SKM-1 treated with dmso at 0.1 percent for 144 hours (cell line): Measurements from ENCODE around the gene COLEC12.

Experiments
- DNase-seq: peaks from one replicate; lab custom pipeline; 2025; ENCODE audit not compliant: unreplicated experiment; lab: John Stamatoyannopoulos, UW

Gene COLEC12

DNA sequence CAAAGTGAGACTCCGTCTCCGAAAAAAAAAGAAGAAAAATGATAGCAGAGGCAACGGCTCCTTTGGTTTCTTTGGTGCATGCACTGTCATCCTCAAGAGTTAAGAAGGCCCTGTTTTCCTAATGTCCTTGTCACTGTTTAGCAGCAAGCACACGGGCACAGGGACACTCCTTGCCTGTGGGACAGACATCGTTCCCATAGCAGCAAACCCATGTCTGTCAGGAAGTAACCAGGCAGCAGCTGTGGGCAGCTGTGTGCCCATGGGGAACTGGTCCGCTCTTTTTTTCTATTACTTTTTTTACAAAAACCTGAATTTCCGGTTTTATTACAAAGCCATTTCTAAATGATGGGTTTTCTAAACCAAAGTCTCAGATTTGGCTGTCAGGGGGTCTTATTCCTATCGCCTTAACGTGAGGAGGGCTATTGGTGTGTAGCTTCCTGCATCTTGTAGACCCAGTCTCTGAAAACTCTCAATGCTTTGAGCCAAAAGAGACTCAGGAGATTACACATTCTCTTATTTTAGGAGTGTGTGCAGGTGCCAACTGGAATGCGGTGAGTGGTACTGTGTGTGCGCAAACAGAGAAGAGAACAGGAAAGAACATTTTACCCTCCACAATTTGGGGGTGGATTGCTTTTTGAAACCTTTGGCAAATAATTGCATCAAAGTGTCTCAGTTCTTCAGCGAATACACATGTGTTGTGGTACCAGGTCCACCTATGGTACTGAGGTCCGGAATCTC, 109.6 kb downstream of the COLEC12 start:
- DNase-seq = no peak

DNA sequence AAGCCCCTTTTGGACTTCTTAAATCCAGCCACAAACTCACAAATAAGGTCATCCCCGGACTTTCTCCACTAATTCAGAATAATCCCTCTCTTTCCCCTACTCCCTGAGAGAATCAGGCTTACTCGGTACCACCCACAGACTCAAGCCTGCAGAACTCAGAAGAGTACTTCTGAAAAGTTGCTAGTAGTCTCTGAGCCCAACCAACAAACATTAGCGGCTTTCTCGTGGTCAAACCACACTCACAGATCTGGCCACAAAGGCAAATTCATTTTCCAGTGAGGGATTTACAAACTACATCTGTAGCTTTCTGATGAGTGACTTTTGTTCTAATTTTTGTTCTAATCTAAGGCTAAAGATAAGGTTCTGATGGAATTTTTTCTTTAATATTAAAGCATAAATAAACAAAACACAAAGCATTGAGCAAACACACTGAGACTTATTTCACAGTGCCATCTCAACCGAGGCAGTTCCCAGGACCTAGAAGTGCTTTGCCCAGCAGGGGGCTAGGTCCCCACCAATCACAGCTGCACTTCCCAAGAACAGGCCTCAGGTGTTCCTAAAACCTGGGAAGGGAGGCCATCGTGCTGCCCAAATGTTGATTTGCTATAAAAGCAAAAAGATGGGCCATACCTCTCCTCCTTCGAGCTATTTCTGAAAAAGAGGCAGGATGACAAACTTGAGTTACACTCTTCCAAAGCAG, 110.7 kb downstream of the COLEC12 start:
- no peak for DNase-seq

DNA sequence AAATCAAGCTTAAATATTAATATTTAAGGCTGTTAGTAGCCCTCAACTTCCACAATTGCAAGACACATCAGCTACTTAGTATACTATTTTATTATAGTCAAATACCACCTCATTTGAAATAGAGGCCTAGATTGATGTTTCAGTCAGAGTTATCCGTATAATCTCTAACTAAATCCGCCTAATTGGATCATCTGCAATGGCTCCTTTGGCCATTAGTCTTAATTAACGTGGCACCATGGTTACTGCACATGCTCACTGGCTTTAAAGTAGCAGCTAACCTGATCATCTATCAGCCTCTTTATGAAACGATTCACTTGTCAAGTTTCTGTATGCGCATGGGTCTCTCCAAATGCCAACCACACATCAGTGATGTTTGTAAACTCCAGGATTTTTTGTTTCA, 112.3 kb downstream of the COLEC12 start:
- no peak for DNase-seq

DNA sequence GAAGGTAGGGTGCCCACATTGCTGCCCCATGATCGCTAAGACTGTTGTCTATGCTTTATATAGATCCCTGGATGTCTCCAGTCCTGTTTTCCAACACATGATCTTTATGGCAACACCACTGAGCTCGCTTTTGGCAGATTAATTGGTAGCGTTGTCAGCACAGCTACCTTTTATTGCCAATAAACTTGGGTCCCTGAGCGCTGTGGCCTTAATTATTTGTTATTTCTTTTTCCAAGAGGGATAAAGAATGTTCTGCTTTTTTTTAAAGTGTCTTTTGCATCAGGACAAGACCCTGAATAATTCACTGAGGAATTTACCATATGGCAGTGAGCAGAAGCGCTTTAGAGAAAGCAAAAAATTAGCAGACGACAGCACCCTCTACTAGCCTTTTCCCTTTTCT, 113.5 kb downstream of the COLEC12 start:
- DNase-seq = no peak

DNA sequence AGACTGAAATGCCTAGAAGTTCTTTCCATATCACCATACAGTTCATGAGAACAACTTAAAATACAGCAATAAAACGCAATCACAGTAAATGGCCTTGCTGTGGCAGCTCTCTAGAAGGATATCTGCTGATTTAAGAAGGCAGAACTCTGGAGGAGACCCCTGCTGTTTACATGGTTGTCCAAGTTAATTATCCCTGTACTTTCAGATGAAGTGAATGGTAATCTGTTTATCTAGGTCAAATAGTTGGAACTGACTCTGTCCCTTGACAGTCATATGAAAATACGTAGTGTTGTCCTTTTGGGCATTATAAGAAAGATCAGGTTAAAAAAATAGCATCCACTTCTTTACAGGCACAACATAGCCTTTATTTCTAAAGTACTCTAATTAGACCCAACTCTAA, 115.6 kb downstream of the COLEC12 start:
- DNase-seq = no peak

DNA sequence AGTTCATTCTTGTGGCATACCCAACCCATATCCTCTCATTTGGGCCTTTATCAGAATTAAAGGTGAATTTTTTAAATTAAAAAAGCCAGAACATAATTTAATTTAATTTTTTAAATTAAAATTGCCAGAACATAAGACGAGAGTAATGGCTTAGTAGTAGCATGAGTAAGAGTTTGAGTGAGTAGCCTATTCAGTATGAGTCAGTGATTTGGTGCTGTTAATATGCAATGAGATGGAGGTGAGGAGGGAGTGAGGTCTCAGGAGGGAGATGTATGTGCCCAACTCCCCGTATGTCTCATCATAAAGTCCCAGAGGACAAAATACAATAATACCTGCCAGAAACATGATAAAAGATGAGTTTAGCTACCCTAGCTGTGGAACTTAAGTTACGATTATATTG, 117.4 kb downstream of the COLEC12 start:
- no peak for DNase-seq

DNA sequence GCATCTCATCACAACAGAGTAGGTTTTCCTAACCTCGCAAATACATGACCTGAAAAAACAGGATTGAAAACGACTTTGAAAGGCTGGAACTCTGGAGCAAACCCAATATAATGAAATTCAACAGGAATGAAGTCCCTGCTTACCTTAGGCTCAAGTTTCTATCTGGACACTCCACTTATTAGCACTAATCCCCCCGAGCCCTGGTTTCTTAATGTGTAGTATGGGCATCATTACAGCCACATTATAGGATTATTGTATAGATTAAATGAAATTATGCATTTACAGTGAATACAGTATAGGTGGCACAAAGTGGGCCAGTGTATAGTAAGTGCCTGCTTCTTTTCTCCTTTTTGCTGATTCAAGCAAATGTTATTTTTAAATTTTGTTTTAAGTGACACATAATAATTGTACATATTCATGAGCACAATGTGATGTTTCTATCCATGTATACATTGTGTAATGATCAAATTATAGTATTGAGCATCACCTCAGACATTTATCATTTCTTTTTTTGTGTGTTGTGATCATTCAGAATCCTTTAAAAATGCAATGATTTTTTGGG, 118.0 kb downstream of the COLEC12 start:
- DNase-seq = no peak

DNA sequence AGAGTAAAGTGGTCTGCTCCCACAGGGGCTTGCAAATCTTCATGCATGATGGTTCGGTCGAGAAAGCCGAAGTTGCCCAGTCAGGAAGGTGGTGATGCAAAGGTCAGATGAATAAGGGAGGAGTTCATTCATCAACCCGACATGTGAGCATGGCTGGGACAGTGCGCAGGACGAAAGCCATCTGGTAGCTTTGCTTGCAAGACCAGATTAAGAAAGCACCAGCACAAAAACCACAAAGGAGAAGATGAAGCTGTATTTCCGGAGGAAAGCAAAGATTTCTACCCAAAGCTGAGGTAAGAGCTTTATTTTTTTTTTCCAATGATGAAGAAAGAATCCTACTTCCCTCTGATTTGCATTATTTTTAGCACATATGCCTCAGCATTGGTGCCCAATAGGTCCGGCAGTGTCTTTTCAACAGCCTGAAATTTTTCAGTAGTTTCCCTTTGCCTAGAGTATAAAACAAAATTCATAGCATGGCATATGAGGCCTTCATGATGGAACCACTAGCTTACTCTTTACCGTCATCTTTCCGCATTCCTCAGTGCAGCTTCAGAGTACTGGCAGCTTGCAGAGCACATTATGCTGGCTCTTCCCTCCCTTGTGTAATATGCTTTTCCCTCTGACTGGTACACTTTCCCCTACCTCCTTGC, 120.7 kb downstream of the COLEC12 start:
- DNase-seq = peak; percentile 98

DNA sequence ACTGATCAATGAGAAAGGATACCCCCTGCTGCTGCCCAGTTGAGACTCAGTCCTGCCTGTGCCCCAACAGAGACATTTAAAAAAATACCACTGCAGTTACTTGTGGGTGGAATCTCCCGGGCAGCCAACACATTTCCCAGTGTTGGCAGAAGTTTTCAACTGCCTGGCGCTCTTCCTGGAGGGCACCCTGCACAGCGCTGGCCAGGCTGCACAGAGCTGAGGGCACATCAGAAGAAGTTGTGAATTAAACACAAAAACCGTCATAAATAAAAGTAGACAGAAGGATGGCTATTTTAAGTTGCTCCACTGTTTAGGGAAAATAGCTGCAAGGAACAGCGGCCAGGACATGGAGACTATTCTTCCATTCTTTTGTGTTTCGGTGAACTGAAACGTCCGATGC, 122.4 kb downstream of the COLEC12 start:
- DNase-seq = no peak

DNA sequence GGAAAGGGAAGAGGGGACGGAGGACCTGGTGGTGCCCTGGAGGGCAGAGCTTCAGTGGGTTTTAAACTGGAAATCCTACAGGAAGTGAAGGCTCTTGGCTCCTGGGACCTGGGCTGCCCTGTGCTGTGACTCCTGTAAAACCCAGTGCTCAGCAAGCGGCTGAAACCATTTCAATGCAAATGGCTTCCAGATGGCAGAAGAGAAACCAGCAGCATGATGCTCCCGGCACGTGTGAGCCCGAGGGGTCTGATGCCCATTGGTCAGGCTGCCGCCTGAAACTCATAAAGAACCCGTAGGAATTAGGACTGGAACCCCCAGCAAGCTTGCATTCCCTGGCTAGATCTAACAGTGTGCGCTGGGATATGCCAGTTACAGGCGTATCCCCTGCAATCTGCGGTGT, 123.4 kb downstream of the COLEC12 start:
- DNase-seq = no peak

DNA sequence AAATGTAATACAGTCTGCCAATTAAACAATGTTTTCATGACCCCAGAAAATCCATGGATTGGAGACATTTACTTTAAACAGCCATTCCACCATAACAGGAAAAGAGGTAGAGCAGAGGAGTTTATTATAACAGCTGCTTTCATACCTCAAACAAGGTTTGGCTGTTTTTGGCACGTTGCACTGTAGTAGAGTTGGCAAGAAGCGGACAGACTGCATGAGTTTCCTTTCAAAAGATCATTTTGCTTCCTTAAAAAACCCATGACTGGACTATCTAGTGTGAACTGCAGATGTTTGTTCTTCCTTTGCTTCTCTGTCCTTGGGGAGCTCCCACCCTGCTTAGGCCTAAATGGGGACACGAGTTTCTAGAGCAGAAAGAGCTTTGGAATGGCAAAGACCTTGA, 124.2 kb downstream of the COLEC12 start:
- DNase-seq = no peak

DNA sequence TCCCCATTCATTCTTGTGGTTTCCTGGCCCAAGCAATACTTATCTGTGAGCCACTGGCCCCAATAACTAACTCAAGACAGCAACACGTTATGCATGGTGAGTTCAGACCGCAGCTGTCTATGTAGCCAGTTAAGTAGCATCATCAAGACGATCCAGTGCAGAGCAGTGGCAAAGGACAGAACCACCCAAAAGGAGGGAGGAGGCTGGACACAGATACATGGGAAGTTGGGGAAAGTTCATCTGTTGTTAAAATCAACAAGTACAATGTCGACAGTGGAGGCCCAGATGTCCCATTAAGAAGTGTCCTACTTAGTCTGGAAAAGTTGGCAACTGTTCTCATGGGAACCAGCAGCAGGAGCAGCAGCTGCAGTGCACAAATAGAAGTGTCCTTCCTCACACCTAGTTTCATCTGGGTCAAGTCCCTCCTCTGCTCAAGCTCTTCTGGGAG, 125.8 kb downstream of the COLEC12 start:
- no peak for DNase-seq

DNA sequence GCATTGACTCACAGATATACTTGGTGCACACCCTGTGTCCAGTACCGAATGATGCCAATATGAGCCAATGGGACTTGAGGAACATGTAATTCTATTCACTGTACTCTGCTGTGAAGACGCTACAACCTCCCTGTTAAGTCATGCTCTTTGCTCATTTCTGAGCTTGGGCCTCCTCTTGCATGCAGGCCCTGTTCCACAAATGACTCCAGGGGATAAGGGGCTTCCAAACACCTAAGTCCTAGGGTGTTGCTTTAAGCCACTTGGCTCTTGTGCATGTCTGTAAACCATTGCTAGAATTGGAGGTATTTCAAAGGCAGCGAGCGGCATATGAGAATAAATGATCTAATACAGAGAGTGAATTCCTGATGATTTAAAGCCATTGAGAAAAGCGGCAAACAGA, 126.7 kb downstream of the COLEC12 start:
- DNase-seq = no peak

DNA sequence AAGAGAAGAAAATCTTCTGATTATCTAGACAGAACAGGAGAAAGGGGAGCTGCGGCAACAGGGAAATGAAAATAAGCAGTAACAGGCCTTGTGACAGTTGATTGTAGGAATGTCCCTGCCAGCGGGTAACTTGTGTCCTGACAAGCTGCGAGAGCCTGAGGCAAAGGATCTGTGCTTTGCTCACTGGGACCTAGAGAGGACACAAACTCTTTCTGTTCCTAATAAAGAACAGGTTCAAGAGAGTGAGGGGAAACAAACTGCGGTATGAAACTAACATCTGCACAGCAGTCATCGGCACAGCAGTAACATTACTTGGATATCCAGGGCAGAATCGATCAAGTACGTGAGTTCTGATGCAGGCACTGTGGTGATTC, 128.9 kb downstream of the COLEC12 start:
- no peak for DNase-seq

DNA sequence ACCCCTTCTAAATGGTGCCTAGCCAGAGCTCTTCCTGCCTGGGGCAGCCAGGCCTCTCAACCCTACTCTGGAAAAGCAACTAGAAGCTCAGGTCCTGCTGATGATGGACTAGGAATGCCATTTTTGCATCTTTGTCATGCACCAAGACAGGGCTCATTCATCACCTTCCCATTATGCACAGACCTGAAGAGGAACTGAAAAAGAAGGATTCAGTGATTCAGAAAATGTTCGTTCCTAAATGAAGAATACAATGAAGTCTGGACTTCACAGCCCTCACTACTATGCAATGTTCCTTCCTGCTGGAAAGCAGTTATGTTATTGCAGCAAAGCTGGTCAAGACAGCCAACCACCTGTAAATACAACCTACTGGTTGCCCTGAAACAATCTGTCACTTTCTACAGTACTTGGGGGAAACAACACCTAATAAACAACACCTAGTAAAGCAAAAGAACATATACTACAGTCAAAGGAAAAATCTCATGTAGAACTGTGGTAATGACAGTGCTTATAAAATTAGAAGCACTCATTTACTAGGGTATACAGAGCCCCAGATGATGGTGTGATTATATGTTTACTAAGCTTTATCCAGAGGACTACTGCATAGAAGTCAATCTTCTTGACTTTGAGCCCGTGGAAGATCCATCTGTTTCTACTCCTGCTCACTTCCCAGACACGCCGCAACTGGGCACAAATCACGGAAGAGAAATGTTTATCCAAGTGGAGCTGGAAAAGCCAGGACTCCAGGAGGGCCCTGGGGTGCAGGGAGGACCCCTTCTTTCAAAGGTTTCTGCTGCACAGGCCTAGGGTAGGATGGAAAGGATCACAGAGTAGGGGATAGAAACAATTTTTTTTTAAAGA, 129.5 kb downstream of the COLEC12 start:
- DNase-seq = no peak

DNA sequence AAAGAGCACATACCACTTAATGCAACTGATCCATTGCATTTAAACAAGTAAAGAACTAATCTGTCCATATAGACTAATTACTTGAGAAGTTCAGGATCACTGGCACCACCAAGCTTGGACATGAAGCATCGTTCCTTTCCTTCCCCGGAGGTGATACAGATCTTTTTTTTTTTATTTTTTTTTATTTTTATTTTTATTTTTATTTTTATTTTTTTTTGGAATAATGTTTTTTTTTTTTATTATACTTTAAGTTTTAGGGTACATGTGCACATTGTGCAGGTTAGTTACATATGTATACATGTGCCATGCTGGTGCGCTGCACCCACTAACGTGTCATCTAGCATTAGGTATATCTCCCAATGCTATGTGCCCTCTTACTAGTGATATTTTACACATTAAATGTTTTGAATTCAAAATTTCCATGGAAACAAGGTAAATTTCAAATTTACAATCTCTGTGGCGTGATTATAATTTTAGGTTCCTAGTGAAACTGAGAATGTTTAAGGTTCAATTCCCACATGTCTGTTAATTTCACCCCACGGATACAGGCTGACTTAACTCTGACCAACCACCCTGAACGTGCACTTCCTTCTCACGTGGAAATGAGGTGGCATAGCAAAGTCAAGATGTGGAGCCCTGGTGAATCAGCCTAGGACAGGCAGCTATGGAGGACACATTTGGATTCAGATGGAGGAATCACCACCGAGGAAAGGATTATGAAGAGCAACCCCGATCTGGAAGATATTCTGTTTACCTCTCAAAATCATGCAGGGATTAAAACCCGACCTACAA, 131.1 kb downstream of the COLEC12 start:
- DNase-seq = no peak

DNA sequence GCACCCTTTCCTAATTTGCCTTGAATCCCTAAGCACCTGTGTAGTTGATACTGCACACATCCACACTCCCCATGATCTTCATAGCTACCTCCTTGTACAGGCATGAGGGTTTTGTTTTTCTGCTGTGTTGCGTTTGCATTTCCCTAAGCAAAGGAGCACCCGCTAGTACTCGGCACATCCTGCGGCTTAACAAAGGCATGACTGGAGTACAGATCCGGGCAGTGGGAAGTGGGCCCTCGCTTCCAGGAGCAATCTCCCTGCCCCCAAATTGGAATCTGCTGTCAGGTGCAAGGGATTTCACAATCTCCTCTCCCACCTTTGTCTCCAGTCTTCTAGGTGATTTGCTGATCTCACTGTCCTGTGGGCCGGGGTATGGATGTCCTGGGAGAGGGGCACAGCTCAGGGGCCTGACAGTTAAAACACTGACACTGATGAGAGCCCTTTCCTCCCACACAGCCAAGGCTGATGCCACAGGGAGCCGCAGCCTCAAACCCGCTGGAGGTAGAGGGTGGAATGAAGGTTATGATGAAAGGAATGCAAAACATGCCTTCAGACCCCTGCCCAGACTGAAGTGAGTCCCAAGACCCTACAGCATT, 133.9 kb downstream of the COLEC12 start:
- no peak for DNase-seq

DNA sequence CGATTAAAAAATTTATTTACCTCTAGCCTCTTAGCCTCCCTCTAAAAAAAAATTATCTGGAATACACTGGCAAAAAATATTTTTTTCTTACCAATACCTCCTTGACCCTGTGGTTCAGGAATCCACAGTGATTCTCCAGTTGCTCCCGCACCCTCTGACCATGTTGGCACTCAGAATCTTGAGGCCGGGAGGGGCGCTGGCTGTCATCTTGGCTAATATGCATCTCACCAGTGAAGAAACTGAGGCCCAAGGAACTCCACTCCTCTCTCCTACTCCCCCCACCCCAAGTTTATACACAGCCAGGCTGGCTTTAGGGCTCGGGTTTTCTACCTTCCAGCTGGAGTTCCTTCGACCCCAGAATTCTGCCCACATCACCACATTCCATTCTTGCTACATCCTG, 134.8 kb downstream of the COLEC12 start:
- DNase-seq = no peak

DNA sequence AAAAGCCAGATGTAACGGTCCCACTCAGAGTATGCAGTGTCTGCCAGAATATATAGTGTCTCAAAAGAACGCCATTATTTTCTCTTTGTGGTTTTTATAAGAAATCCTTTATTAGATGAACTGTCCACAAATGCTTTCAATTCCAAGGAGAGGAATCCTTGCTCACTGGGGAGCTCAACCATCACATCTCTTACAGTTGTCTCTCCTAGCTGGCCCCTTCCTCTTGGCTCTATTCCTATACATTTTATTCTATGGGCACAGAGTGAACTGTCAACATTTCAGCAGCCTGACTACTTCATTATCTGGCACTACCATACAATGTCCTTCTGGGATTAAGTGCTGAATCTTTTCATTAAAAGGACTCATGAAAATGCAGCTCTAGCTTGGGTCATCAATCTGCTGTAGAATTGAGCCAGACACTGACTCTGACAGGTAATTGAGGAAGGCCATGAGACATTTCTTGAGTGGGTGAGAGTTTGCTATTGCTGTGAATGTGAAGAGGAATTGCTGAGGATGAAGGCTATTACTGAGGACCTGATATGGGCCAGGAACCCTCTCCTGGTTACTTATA, 136.2 kb downstream of the COLEC12 start:
- DNase-seq = no peak
